Left colon (tissue), 2 donors: ENCODE results near the gene RPH3AL. TPM values are rescaled to one million over a fixed set of nuclear protein-coding genes. Genes with fewer than 3 reads are reported as not detected.

Experiments used
- ATAC-seq: fragments of 200-7000 bp; cut with Tn5 transposase; one replicate; pipeline ENCODE4 v1.9.1; 2020; ENCODE audit warnings: mild to moderate bottlenecking, moderate library complexity
- DNase-seq, 2 donors: peaks; one replicate each; pipeline ENCODE4 v3.0.0-alpha.2; 2020
- intact Hi-C, 2 donors: fragments of 100-400 bp; cut with DNase I in 1 of 2; cut with micrococcal nuclease in 1 of 2; formaldehyde crosslinking; loops; one replicate each; pipeline versions ENCODE4 v1.11.2 to v1.14.0; 2022; cut with DNase I, micrococcal nuclease
- total RNA-seq, 2 donors: library from RNA; stranded (reverse); fragmentation: NEBNext Ultra II Directional; extraction: Animal tissue kit (Norgen Biotek cat#: 25700); gene quantifications; one replicate each; pipeline ENCODE4 v1.2.1, GENCODE V29; 2021
- donor health status: DM: no; HTN: no; CAD: no.
- donor health status: DM: yes; HTN: yes; CAD: no.

Gene RPH3AL
- total RNA-seq, 2 donors from 2014 or later: 32.7 to 42.3 TPM

- DNase-seq: no peak
- intact Hi-C loops: no loop called here
- no peak for ATAC-seq
These were observed 12.5 kb downstream of the RPH3AL start for GRCh38 chr17:340074-340473.

GRCh38 chr17:339193-340061 is 13.2 kb downstream of the RPH3AL start:
- intact Hi-C loops: no loop called here
- peak; percentile 62 for ATAC-seq
- no peak for DNase-seq

GRCh38 chr17:338442-339192 is 14.0 kb downstream of the RPH3AL start:
- peak; percentile 74 for ATAC-seq
- peak in 1 of 2 donors; percentile 42 for DNase-seq
- intact Hi-C loops: no loop called here

- intact Hi-C loops: no loop called here
- ATAC-seq (no peak), DNase-seq (no peak)
These were observed 14.7 kb downstream of the RPH3AL start for GRCh38 chr17:337866-338265.

GRCh38 chr17:337453-337852 is 15.2 kb downstream of the RPH3AL start:
- intact Hi-C loops: no loop called here
- ATAC-seq (no peak), DNase-seq (peak in 1 of 2 donors; percentile 17)

- ATAC-seq (no peak), DNase-seq (no peak)
- intact Hi-C loops: no loop called here
These were observed 15.6 kb downstream of the RPH3AL start for GRCh38 chr17:337022-337420.

- ATAC-seq (peak; percentile 61), DNase-seq (peak; percentile 61 to 81)
- intact Hi-C loops: no loop called here
These were observed 16.2 kb downstream of the RPH3AL start for GRCh38 chr17:336110-337021.

- intact Hi-C loops: no loop called here
- ATAC-seq (no peak), DNase-seq (peak in 1 of 2 donors; percentile 20)
These were observed 16.9 kb downstream of the RPH3AL start for GRCh38 chr17:335691-336090.

- intact Hi-C loops: no loop called here
- DNase-seq: no peak
- ATAC-seq: no peak
These were observed 17.6 kb downstream of the RPH3AL start for GRCh38 chr17:334974-335481.

GRCh38 chr17:333626-334396 is 18.8 kb downstream of the RPH3AL start:
- DNase-seq (peak; percentile 51 to 61), ATAC-seq (peak; percentile 28)
- intact Hi-C loops: no loop called here

GRCh38 chr17:332558-333322 is 19.9 kb downstream of the RPH3AL start:
- no peak for ATAC-seq
- no peak for DNase-seq
- intact Hi-C loops: no loop called here

- ATAC-seq (no peak), DNase-seq (no peak)
- intact Hi-C loops: no loop called here
These were observed 20.6 kb downstream of the RPH3AL start for GRCh38 chr17:332023-332422.

- DNase-seq: peak in 1 of 2 donors; percentile 48
- peak; percentile 28 for ATAC-seq
- intact Hi-C loops: no loop called here
These were observed 21.5 kb downstream of the RPH3AL start for GRCh38 chr17:330993-331701.

GRCh38 chr17:329784-330420 is 22.7 kb downstream of the RPH3AL start:
- intact Hi-C loops: no loop called here
- DNase-seq (no peak), ATAC-seq (no peak)

- DNase-seq (no peak), ATAC-seq (no peak)
- intact Hi-C loops: no loop called here
These were observed 24.6 kb downstream of the RPH3AL start for GRCh38 chr17:327971-328370.

- no peak for DNase-seq
- ATAC-seq: no peak
These were observed 25.3 kb downstream of the RPH3AL start for GRCh38 chr17:327296-327695.

More at GRCh38 chr17:327296-327695, 25.3 kb downstream of the RPH3AL start:
- intact Hi-C loops: no loop called here
